K562 treated with DMSO at 1 percent for 24 hours (cell line): ENCODE measurements around the gene TBC1D21. TPM values are rescaled to one million over a fixed set of nuclear protein-coding genes. Genes with fewer than 3 reads are reported as not detected.

Source experiments
- total RNA-seq: library from RNA; unstranded; fragments of 300-600 nt; gene quantifications from 2 replicates; pipeline ENCODE4 v1.2.3, GENCODE V29; 2022; ENCODE audit warnings: low read depth; ENCODE audit not compliant: insufficient read depth

The TBC1D21 gene
- not detected in 2 replicates for total RNA-seq

DNA sequence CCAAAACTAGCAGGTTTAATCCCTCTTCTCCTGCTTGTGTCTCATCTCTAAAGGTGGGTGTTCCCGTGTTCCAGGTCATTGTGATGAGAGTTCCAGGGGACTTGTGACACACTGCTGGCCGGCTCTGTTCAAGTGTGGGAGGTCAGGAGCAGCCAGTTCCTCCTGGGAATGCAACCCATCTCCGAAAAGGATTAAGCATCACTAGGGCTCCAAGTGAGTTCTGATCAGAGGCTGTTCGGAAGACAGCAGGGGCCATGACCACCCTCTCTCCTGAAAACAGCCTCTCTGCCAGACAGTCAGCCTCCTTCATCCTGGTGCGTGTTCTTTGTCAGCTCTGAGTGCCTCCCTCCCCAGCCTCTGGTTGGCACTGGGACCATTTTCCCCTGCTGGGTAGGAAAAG lies at the start of gene TBC1D21:
Gene TBC1D21 (plus strand): TSS at position 109 of the 400 bp plus-strand sequence. CDS start 146 bp downstream, at position 255.

GRCh38 chr15:73926219-73927002 lies 53.0 kb downstream of the TBC1D21 start, which contains the start of gene LOXL1:
LOXL1 (plus strand) TSS chr15:73926462; CDS start chr15:73926784, 322 bp downstream.

Other genes starting within 250 kb of the TBC1D21 start
- 35.5 and 47.9 TPM in 2 replicates for gene NPTN, start 240.2 kb upstream of the TBC1D21 start, total RNA-seq
- 12.3 and 12.5 TPM in 2 replicates for gene CD276, start 189.2 kb upstream of the TBC1D21 start, total RNA-seq
- not detected in 2 replicates for gene INSYN1, start 120.2 kb upstream of the TBC1D21 start, total RNA-seq
- 0.52 and 0.97 TPM in 2 replicates for gene LOXL1, start 52.9 kb downstream of the TBC1D21 start, total RNA-seq
- 16.1 and 17.0 TPM in 2 replicates for gene STOML1, start 118.7 kb downstream of the TBC1D21 start, total RNA-seq
- 57.8 and 62.8 TPM in 2 replicates for gene PML, start 121.2 kb downstream of the TBC1D21 start, total RNA-seq
- not detected in 2 replicates for gene GOLGA6A, start 209.0 kb downstream of the TBC1D21 start, total RNA-seq